Measurements from ENCODE around the gene SEC22A.

DNA sequence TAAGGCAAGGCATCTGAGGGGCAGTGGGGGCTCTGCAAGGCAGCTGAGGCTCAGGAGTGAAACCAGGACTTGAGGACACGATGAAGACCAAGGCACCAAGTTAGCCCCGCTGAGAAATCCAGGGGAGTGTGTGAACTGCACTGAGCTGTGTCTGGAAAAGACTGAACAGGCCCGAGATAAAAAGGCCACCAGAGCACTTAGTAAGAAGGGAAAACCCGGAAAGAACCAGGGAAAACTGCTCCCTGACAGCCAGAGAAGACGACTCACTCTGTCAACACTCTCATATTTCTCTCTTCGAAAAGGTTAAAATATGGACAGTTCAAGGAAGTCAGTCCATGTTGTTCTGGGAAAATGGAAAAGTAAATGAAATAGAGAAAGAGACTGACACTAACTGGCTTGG is 109.0 kb downstream of the SEC22A start:
- TF ChIP-seq POLR2A (IDR thresholded peaks at IDR 0.05) (no peak), POLR2AphosphoS5 (IDR thresholded peaks at IDR 0.05) (no peak)
- TF ChIP-seq, protein P1, sequence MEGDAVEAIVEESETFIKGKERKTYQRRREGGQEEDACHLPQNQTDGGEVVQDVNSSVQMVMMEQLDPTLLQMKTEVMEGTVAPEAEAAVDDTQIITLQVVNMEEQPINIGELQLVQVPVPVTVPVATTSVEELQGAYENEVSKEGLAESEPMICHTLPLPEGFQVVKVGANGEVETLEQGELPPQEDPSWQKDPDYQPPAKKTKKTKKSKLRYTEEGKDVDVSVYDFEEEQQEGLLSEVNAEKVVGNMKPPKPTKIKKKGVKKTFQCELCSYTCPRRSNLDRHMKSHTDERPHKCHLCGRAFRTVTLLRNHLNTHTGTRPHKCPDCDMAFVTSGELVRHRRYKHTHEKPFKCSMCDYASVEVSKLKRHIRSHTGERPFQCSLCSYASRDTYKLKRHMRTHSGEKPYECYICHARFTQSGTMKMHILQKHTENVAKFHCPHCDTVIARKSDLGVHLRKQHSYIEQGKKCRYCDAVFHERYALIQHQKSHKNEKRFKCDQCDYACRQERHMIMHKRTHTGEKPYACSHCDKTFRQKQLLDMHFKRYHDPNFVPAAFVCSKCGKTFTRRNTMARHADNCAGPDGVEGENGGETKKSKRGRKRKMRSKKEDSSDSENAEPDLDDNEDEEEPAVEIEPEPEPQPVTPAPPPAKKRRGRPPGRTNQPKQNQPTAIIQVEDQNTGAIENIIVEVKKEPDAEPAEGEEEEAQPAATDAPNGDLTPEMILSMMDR (IDR thresholded peaks at IDR 0.05): no peak
